Cardiac fibroblast (primary cell): ENCODE data around the gene BBOF1.
A peak's percentile ranks its signal among the peaks of the same experiment; 100 is the strongest.
"Not testable (repeated sequence)": the region's sequence is repeated elsewhere in the genome, so short reads cannot be mapped to it uniquely, and the experiment has no call there.

Experiments
- DNase-seq, 2 donors: peaks; one replicate each; pipeline versions ENCODE4 v3.0.0 to v3.0.0-alpha.2; 2010; ENCODE audit warnings: low read depth in 2 of 2
- H3K4me3 ChIP-seq, 2 donors: replicated peaks in 1 of 2; 1 replicate in 1 of 2; 2 replicates in 1 of 2; pipeline ENCODE4 v1.5.1; 2011; ENCODE audit warnings: low read depth in 2 of 2, low read length in 2 of 2, mild to moderate bottlenecking in 2 of 2, moderate library complexity in 1 of 2
- TF ChIP-seq, protein P1 (sequence below): IDR thresholded peaks from one replicate; pipeline ENCODE4 v1.5.1; 2011; ENCODE audit warnings: low read depth, mild to moderate bottlenecking, low read length, inconsistent platforms

Gene BBOF1

GRCh38 chr14:74085828-74086227, 66.7 kb downstream of the BBOF1 start:
- DNase-seq: no peak

DNA sequence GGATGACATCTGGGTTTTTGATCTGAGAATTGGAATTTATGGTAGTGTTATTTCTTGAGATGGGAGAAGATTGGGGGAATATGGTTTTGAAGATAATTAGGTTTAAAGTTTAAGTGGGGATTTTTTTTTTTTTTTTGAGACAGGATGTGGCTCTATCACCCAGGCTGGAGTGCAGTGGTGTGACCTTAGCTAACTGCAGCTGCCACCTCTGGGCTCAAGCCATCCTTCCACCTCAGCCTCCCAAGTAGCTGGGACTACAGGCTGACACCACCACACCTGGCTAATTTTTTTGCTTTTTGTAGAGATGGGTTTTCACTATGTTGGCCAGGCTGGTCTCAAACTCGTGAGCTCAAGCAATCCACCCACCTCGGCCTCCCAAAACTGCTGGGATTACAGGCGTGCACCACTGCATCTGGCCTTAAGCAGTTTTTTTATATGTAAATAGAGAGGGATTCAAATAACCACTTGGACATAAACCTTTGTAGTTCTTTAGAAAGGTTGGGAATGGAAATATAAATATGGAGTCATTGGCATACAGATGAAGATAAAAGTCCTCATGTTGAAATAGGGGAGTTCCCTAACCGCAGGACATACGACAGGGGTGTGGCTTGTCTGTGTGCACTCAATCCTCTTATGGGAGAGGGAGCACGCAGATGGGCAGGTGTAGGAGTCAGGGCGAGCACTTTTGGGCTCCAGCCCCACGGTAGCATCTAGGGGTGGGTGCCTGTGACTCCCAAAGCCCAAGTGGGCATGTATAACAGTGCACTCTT, 70.3 kb downstream of the BBOF1 start:
- TF ChIP-seq, protein P1, sequence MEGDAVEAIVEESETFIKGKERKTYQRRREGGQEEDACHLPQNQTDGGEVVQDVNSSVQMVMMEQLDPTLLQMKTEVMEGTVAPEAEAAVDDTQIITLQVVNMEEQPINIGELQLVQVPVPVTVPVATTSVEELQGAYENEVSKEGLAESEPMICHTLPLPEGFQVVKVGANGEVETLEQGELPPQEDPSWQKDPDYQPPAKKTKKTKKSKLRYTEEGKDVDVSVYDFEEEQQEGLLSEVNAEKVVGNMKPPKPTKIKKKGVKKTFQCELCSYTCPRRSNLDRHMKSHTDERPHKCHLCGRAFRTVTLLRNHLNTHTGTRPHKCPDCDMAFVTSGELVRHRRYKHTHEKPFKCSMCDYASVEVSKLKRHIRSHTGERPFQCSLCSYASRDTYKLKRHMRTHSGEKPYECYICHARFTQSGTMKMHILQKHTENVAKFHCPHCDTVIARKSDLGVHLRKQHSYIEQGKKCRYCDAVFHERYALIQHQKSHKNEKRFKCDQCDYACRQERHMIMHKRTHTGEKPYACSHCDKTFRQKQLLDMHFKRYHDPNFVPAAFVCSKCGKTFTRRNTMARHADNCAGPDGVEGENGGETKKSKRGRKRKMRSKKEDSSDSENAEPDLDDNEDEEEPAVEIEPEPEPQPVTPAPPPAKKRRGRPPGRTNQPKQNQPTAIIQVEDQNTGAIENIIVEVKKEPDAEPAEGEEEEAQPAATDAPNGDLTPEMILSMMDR: no peak
- no peak for DNase-seq
- H3K4me3 ChIP-seq: no peak overlapping the region

More at GRCh38 chr14:74085828-74086227, 66.7 kb downstream of the BBOF1 start:
- TF ChIP-seq, protein P1: no peak
- peak overlapping the region in 1 of 2 donors; percentile 87 for H3K4me3 ChIP-seq

- TF ChIP-seq, protein P1: no peak
- H3K4me3 ChIP-seq: no peak overlapping the region
- DNase-seq: no peak
Observed at GRCh38 chr14:74105381-74105780, 86.2 kb downstream of the BBOF1 start.

DNA sequence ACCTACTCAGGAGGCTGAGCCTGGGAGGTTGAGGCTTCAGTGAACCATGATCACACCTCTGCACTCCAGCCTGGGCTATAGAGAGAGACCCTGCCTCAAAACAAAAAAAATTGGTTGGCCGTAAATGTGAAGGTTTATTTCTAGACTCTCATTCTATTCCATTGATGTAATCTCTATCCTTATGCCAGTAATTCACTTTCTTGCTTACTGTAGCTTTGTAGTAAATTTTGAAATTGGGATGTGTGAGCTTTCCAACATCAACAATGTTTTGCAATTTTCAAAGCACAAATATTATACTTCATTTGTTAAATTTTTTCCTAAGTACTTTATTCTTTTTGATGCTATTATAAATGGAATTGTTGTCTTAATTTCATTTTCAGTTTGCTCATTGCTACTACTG, 90.2 kb downstream of the BBOF1 start:
- H3K4me3 ChIP-seq: no peak overlapping the region
- DNase-seq: peak in 1 of 2 donors; percentile 12
- TF ChIP-seq, protein P1: no peak

- H3K4me3 ChIP-seq: not testable (repeated sequence)
- peak; percentile 73 to 81 for DNase-seq
- TF ChIP-seq, protein P1: peak; percentile 49
Observed at GRCh38 chr14:74111395-74112216, 92.5 kb downstream of the BBOF1 start.
